AG04449 (cell line): Measurements from ENCODE around the gene RWDD1.

ENCODE experiments used
- CTCF ChIA-PET: fragments of 350-600 bp; formaldehyde crosslinking; extraction: SDS; loops from one replicate; lab custom pipeline; 2021; ENCODE audit warnings: antibody characterized with exemption; lab: Yijun Ruan, JAX
- POLR2A ChIA-PET: fragments of 400-600, 350-600 bp; formaldehyde crosslinking; extraction: SDS; loops from one replicate; lab custom pipeline; 2020; ENCODE audit warnings: antibody characterized with exemption, inconsistent platforms; lab: Yijun Ruan, JAX
- DNase-seq: peaks from one replicate; pipeline ENCODE4 v3.0.0-alpha.2; 2010; ENCODE audit warnings: low read depth, low spot score
- H3K4me3 ChIP-seq: 2 replicates; pipeline ENCODE4 v1.5.1; 2011; ENCODE audit warnings: low read depth, mild to moderate bottlenecking, control low read depth, low read length
- TF ChIP-seq, protein P1 (sequence below): IDR thresholded peaks from one replicate; pipeline ENCODE4 v1.5.1; 2011; ENCODE audit warnings: mild to moderate bottlenecking, moderate library complexity, low read length, control low read depth, inconsistent platforms; ENCODE audit not compliant: insufficient read depth; ENCODE audit errors: missing control alignments

Gene RWDD1

DNA sequence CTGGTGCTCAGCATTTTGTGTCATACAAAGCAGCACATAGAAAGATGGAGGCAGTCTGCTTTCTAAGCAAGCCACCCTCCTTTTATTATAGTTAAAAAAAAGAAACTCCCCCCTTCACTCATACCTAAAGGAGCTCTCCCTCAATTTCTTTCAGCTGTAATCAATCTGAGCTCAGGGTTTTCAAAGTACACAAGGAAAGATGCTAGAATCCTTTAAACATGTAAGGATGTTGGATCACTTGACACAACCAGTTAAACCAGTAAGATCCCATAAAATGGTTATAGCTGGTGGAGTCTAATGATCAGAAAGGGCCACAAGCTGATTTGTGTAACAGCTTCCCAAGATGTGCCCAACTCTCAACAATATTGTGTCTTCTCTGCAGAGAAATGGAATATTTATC is 17.9 kb upstream of the RWDD1 start, which contains the start of gene CALHM4:
TSS of gene CALHM4 (plus strand) at position 301 of the 400 bp plus-strand sequence. CDS start at position 344, 43 bp downstream.
- TF ChIP-seq, protein P1, sequence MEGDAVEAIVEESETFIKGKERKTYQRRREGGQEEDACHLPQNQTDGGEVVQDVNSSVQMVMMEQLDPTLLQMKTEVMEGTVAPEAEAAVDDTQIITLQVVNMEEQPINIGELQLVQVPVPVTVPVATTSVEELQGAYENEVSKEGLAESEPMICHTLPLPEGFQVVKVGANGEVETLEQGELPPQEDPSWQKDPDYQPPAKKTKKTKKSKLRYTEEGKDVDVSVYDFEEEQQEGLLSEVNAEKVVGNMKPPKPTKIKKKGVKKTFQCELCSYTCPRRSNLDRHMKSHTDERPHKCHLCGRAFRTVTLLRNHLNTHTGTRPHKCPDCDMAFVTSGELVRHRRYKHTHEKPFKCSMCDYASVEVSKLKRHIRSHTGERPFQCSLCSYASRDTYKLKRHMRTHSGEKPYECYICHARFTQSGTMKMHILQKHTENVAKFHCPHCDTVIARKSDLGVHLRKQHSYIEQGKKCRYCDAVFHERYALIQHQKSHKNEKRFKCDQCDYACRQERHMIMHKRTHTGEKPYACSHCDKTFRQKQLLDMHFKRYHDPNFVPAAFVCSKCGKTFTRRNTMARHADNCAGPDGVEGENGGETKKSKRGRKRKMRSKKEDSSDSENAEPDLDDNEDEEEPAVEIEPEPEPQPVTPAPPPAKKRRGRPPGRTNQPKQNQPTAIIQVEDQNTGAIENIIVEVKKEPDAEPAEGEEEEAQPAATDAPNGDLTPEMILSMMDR: no peak
- no peak within 1 kb of the TSS for H3K4me3 ChIP-seq
- ChIA-PET POLR2A (no interaction called here), CTCF (interaction anchor here (0.6 to 4.2 kb wide), 9 partner anchors 8 to 336 kb away, joined by 3 to 45 read pairs (median 4); partner anchors contain the start of genes CALHM5 and TSPYL1)
- no peak for DNase-seq

DNA sequence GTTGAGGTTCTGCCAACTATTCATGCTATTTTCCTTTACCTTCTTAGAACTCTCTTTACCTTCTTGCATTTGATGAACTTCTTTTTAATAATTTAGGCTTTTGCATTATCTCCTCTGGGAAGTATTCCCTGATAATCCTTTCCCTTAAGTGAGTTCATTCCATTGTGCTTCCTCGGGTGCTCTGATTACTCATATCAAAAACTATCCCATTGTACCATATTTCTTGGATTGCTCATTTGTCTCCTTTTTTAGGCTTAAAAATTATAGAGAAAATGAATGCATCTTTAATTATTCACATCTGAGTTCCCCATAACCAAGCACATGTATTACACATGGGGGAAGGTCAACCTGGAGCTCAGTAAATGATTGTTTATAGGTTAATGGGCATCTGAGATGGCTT is 15.2 kb upstream of the RWDD1 start:
- H3K4me3 ChIP-seq: no peak overlapping the region
- DNase-seq: no peak
- ChIA-PET CTCF (interaction anchor here (0.6 to 11.6 kb wide), 7 partner anchors 8 to 288 kb away, joined by 3 to 188 read pairs (median 31); partner anchors contain the start of gene CALHM5), POLR2A (no interaction called here)
- TF ChIP-seq, protein P1: no peak

DNA sequence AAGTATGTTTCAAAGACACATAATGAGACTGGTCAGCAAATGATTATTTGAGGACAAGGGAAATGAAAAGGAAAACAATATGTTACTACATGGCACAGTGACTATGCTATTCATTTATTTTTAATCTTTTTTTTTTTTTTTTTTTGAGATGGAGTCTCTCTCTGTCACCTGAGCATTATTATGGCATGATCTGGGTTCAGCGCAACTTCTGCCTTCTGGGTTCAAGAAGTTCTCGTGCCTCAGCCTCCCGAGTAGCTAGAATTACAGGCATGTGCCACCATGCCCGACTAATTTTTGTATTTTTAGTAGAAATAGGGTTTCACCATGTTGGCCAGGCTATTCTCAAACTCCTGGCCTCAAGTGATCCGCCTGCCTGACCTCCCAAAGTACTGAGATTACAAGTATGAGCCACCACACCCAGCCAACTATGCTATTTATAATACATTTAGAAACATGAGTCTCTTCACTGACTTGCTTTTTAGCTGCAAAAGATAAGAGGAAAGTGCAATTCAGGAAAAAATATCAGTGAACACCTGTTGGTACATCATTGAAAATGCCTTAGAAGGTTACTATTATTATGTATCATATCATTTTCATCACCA is 14.4 kb upstream of the RWDD1 start:
- CTCF ChIA-PET: interaction anchor here (0.6 to 11.6 kb wide), 9 partner anchors 8 to 288 kb away, joined by 3 to 188 read pairs (median 45); partner anchors contain the start of gene TRAPPC3L
- no peak overlapping the region for H3K4me3 ChIP-seq
- POLR2A ChIA-PET: no interaction called here
- TF ChIP-seq, protein P1: no peak
- no peak for DNase-seq

DNA sequence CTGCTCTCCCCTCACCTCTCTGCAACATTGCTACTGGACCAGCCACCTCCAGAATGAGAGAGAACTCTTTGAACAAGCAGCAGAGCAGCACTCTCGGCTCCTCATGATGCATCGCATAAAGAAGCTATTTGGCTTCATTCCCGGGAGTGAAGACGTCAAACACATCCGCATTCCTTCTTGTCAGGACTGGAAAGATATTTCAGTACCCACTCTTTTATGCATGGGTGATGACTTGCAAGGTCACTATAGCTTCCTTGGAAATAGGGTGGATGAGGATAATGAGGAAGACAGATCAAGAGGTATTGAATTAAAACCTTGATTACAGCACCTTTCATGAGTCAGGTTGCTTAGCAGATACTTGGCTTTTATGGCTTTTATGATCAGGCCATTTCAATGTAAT is 13.4 kb upstream of the RWDD1 start:
- TF ChIP-seq, protein P1: no peak
- CTCF ChIA-PET: interaction anchor here (1.5 to 11.6 kb wide), 8 partner anchors 9 to 341 kb away, joined by 3 to 188 read pairs (median 82); partner anchors contain the start of genes CALHM5, RWDD1 and TRAPPC3L
- peak; percentile 87 for DNase-seq
- no peak overlapping the region for H3K4me3 ChIP-seq
- POLR2A ChIA-PET: interaction anchor here (1.1 kb wide), 2 partner anchors 13 to 24 kb away, joined by 3 to 5 read pairs; partner anchors contain the start of gene RWDD1

DNA sequence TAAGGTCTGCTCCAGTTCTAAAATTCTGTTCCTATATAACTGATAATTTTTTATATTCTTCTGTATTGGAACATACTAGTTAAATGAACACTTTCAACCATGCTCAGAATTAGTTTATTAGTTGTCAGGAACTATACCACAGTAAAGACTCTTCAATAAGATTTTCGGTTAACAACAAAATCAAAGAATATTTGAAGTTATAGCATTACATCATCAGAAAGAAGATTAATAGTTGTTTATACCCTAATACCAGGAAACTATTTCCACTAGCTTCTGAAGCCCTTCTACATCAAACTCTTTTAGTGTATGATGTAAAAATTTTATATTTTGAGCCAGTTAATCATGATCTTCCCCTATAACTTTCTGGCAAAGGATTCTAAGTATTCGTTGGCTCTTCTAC is 11.2 kb upstream of the RWDD1 start:
- H3K4me3 ChIP-seq: no peak overlapping the region
- no peak for DNase-seq
- TF ChIP-seq, protein P1: no peak
- ChIA-PET POLR2A (no interaction called here), CTCF (interaction anchor here (0.7 to 11.6 kb wide), 29 partner anchors 9 to 347 kb away, joined by 3 to 188 read pairs (median 6); partner anchors contain the start of genes CALHM5, RWDD1 and TRAPPC3L)
